IMR-90 (cell line): Measurements from ENCODE around the gene CORO7. TPM values are rescaled to one million over a fixed set of nuclear protein-coding genes. Genes with fewer than 3 reads are reported as not detected.

ENCODE experiments used
- ATAC-seq: fragments of 200-7000 bp; cut with Tn5 transposase; 2 replicates; pipeline ENCODE4 v1.9.1; 2020; ENCODE audit warnings: low read depth, mild to moderate bottlenecking, moderate library complexity
- BruUV-seq: library from RNA; stranded (reverse); fragments of 400-500 nt; replicated peaks from 2 replicates; lab custom pipeline; 2021; lab: Mats Ljungman, UMichigan
- CTCF ChIA-PET: fragments of 300-600 bp; formaldehyde crosslinking; extraction: SDS; loops from one replicate; lab custom pipeline; 2021; ENCODE audit warnings: antibody characterized with exemption; lab: Yijun Ruan, JAX
- POLR2A ChIA-PET: fragments of 300-600 bp; sonication (Branson Sonifier 250); formaldehyde crosslinking; loops from one replicate; lab custom pipeline; 2022; ENCODE audit warnings: antibody characterized with exemption; ENCODE audit not compliant: unreplicated experiment; lab: Charles Lee
- DNase-seq: peaks from one replicate; pipeline ENCODE4 v3.0.0; 2013
- H2AFZ ChIP-seq: replicated peaks from 2 replicates; pipeline ENCODE3; 2013; ENCODE audit warnings: low read length, mild to moderate bottlenecking; ENCODE audit not compliant: poor library complexity
- H2AK5ac ChIP-seq: 2 replicates; pipeline ENCODE4 v1.6.1; 2013; ENCODE audit warnings: low read depth, low read length, inconsistent platforms
- H2AK9ac ChIP-seq: replicated peaks from 2 replicates; pipeline ENCODE3; 2013; ENCODE audit warnings: mild to moderate bottlenecking, low read depth, low read length, moderate library complexity; ENCODE audit not compliant: poor library complexity
- H2BK120ac ChIP-seq: 2 replicates; pipeline ENCODE4 v1.6.1; 2013; ENCODE audit warnings: low read depth, low read length, inconsistent platforms
- H2BK15ac ChIP-seq: 3 replicates; pipeline ENCODE4 v1.6.1; 2013; ENCODE audit warnings: low read depth, low read length, inconsistent platforms
- H2BK20ac ChIP-seq: 2 replicates; pipeline ENCODE4 v1.6.1; 2013; ENCODE audit warnings: low read depth, mild to moderate bottlenecking, inconsistent platforms, low read length, moderate library complexity
- H2BK5ac ChIP-seq: 2 replicates; pipeline ENCODE4 v1.6.1; 2013; ENCODE audit warnings: mild to moderate bottlenecking, low read depth, low read length, inconsistent platforms; ENCODE audit not compliant: poor library complexity, severe bottlenecking
- H3K14ac ChIP-seq: replicated peaks from 2 replicates; pipeline ENCODE4 v1.6.1; 2013; ENCODE audit warnings: low read depth, low read length, inconsistent platforms
- H3K18ac ChIP-seq: 2 replicates; pipeline ENCODE4 v1.6.1; 2013; ENCODE audit warnings: low read depth, low read length, control low read depth
- H3K23ac ChIP-seq: 2 replicates; pipeline ENCODE4 v1.6.1; 2013; ENCODE audit warnings: low read depth, low read length, inconsistent platforms
- H3K27ac ChIP-seq: 2 replicates; pipeline ENCODE4 v1.5.1; 2013; ENCODE audit warnings: mild to moderate bottlenecking, control low read depth, low read length; ENCODE audit not compliant: insufficient read depth
- H3K27me3 ChIP-seq: 2 replicates; pipeline ENCODE4 v1.6.1; 2013; ENCODE audit warnings: low read length; ENCODE audit not compliant: control insufficient read depth, insufficient read depth
- H3K36me3 ChIP-seq: 2 replicates; pipeline ENCODE4 v1.6.1; 2013; ENCODE audit warnings: low read length, mixed read lengths; ENCODE audit not compliant: control insufficient read depth, insufficient read depth
- H3K4ac ChIP-seq: 2 replicates; pipeline ENCODE4 v1.6.1; 2013; ENCODE audit warnings: low read depth, low read length, inconsistent platforms
- H3K4me1 ChIP-seq: 2 replicates; pipeline ENCODE4 v1.6.1; 2013; ENCODE audit warnings: low read length, mixed read lengths; ENCODE audit not compliant: control insufficient read depth, insufficient read depth
- H3K4me2 ChIP-seq: 2 replicates; pipeline ENCODE4 v1.6.1; 2013; ENCODE audit warnings: low read depth, mild to moderate bottlenecking, control low read depth, low read length, moderate library complexity
- H3K4me3 ChIP-seq: 2 replicates; pipeline ENCODE4 v1.5.1; 2013; ENCODE audit warnings: low read depth, mild to moderate bottlenecking, control low read depth, low read length, moderate library complexity; ENCODE audit not compliant: insufficient read depth
- H3K56ac ChIP-seq: 2 replicates; pipeline ENCODE4 v1.6.1; 2013; ENCODE audit warnings: low read length, inconsistent platforms; ENCODE audit not compliant: insufficient read depth; ENCODE audit errors: extremely low read depth
- H3K79me1 ChIP-seq, 2 experiments: 2 replicates each; pipeline ENCODE4 v1.6.1; 2013; ENCODE audit warnings: low read length in 2 of 2, inconsistent platforms in 1 of 2, low read depth in 1 of 2
- H3K9ac ChIP-seq: 2 replicates; pipeline ENCODE4 v1.6.1; 2013; ENCODE audit warnings: low read depth, low read length, control low read depth
- H3K9me1 ChIP-seq: 2 replicates; pipeline ENCODE4 v1.6.1; 2013; ENCODE audit warnings: low read length, inconsistent platforms; ENCODE audit not compliant: insufficient read depth
- H3K9me3 ChIP-seq: 2 replicates; pipeline ENCODE4 v1.6.1; 2013; ENCODE audit warnings: low read length; ENCODE audit not compliant: control insufficient read depth, insufficient read depth
- H4K20me1 ChIP-seq: 2 replicates; pipeline ENCODE4 v1.6.1; 2013; ENCODE audit warnings: low read length, inconsistent platforms; ENCODE audit not compliant: insufficient read depth
- H4K5ac ChIP-seq: 2 replicates; pipeline ENCODE4 v1.6.1; 2013; ENCODE audit warnings: mild to moderate bottlenecking, low read depth, low read length, control low read depth
- H4K8ac ChIP-seq, 2 experiments: 2 replicates each; pipeline ENCODE4 v1.6.1; 2013; ENCODE audit warnings: low read depth in 2 of 2, low read length in 2 of 2, control low read depth in 1 of 2, inconsistent platforms in 1 of 2
- H4K91ac ChIP-seq: 2 replicates; pipeline ENCODE4 v1.6.1; 2013; ENCODE audit warnings: low read depth, low read length, inconsistent platforms; ENCODE audit not compliant: insufficient read depth
- BHLHE40 ChIP-seq: fragments of 150-350 bp; IDR thresholded peaks from 2 replicates; pipeline ENCODE4 v1.6.1; 2016; ENCODE audit warnings: mild to moderate bottlenecking, low read depth, low read length
- CEBPB ChIP-seq: IDR thresholded peaks from 2 replicates; pipeline ENCODE4 v1.6.1; 2012; ENCODE audit warnings: low read depth, low read length, improper control_type of control experiment
- CHD1 ChIP-seq: IDR thresholded peaks from 2 replicates; pipeline ENCODE4 v1.6.1; 2012; ENCODE audit warnings: low read depth, low read length, improper control_type of control experiment
- FOS ChIP-seq: fragments of 150-350 bp; IDR thresholded peaks from 2 replicates; pipeline ENCODE4 v1.6.1; 2016; ENCODE audit warnings: low read depth, low read length
- MAZ ChIP-seq: IDR thresholded peaks from 2 replicates; pipeline ENCODE4 v1.6.1; 2012; ENCODE audit warnings: low read depth, mild to moderate bottlenecking, low read length, improper control_type of control experiment, moderate library complexity, borderline replicate concordance
- NFE2L2 ChIP-seq: fragments of 150-350 bp; IDR thresholded peaks from 2 replicates; pipeline ENCODE4 v1.6.1; 2016; ENCODE audit warnings: low read depth, mild to moderate bottlenecking, low read length
- POLR2A ChIP-seq: IDR thresholded peaks from 2 replicates; pipeline ENCODE4 v1.6.1; 2012; ENCODE audit warnings: mild to moderate bottlenecking, low read depth, low read length
- RAD21 ChIP-seq: IDR thresholded peaks from 2 replicates; pipeline ENCODE4 v1.6.1; 2012; ENCODE audit warnings: low read length, improper control_type of control experiment
- RCOR1 ChIP-seq: IDR thresholded peaks from 2 replicates; pipeline ENCODE4 v1.6.1; 2012; ENCODE audit warnings: mild to moderate bottlenecking, low read length, improper control_type of control experiment; ENCODE audit not compliant: insufficient replicate concordance
- RFX5 ChIP-seq: IDR thresholded peaks from 2 replicates; pipeline ENCODE4 v1.8.0; 2012; ENCODE audit warnings: low read depth, mild to moderate bottlenecking, low read length, moderate library complexity
- SMC3 ChIP-seq: fragments of 150-350 bp; IDR thresholded peaks from 2 replicates; pipeline ENCODE4 v1.6.1; 2016; ENCODE audit warnings: low read depth, mild to moderate bottlenecking, antibody characterized with exemption, low read length, moderate library complexity
- WGBS, 2 experiments: methylation state at CpG; one replicate each; pipeline versions ENCODE4 v1.1.5 to v1.1.7; 2013; ENCODE audit warnings: missing lambda C conversion rate in 2 of 2; ENCODE audit not compliant: insufficient read length in 1 of 2; ENCODE audit errors: extremely low coverage in 2 of 2; 5-methylcytosine and 5-hydroxymethylcytosine counted together
- dilution Hi-C: fragments of 300-500 bp; cut with HindIII; formaldehyde crosslinking; loops from one replicate; pipeline ENCODE4 v1.14.3; 2018; ENCODE audit warnings: low sequenced_read_pairs; ENCODE audit not compliant: unreplicated experiment
- in situ Hi-C: fragments of 300-500 bp; cut with MboI; formaldehyde crosslinking; loops from 3 replicates; pipeline ENCODE4 v1.14.3; 2019; ENCODE audit warnings: low sequenced_read_pairs, inconsistent platforms, mixed read lengths
- intact Hi-C: fragments of 100-400 bp; cut with micrococcal nuclease; formaldehyde crosslinking; loops from 2 replicates; pipeline ENCODE4 v1.10.0; 2022
- polyA plus RNA-seq, 3 experiments: library from polyadenylated mRNA; depleted of rRNA; stranded (reverse); fragments of >200 nt; gene quantifications; 2 replicates each; pipeline ENCODE4 v1.2.3, GENCODE V29; 2012; ENCODE audit warnings: low replicate concordance in 1 of 3
- total RNA-seq: library from RNA; depleted of rRNA; stranded (reverse); fragments of >200 nt; gene quantifications from 2 replicates; pipeline ENCODE4 v1.2.3, GENCODE V29; 2012
- TF ChIP-seq, protein P1 (sequence below): conservative IDR thresholded peaks from 2 replicates; pipeline ENCODE4 v1.5.1; 2012; ENCODE audit warnings: mild to moderate bottlenecking, low read depth, low read length, improper control_type of control experiment
- TF ChIP-seq, protein P2 (sequence below): fragments of 150-350 bp; IDR thresholded peaks from 2 replicates; pipeline ENCODE4 v1.6.1; 2016; ENCODE audit warnings: low read depth, mild to moderate bottlenecking, low read length, moderate library complexity, borderline replicate concordance

CORO7 gene
- total and polyA plus RNA-seq, 2 of the 4 experiments (the other 2 are of a cell fraction), result 6.3 to 26.7 TPM

DNA sequence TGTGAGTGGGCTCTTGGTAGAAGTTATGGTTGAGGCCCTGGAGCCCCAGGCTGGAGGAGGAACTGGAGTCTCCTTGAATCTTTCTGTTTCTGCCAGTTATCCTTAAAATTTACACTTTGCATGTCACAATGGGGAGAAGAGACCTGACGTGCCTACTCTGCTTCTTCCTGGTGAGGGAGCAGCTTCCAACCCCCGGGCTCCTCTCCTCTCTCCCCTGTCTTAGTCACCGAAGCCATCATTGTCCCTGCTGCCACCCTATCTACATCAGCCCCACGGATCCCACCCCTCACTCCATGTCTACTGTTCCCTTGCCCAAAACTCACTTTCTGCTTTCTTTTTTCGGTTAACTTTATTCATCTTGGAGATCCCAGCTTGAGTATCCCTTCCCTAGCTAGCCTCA is 26.9 kb upstream of the CORO7 start:
- no peak for ATAC-seq
- no peak overlapping the region for H3K9ac ChIP-seq
- no peaks in the 10 kb centered on the region for H3K27me3 ChIP-seq
- no peak overlapping the region for H4K91ac ChIP-seq
- H3K56ac ChIP-seq, result no peak overlapping the region
- no peak overlapping the region for H3K23ac ChIP-seq
- no peak overlapping the region for H2BK120ac ChIP-seq
- ChIA-PET CTCF (no interaction called here), POLR2A (no interaction called here)
- H2BK20ac ChIP-seq, result no peak overlapping the region
- no peak overlapping the region for H2AK9ac ChIP-seq
- H3K27ac ChIP-seq, result no peak overlapping the region
- no peak overlapping the region for H2AK5ac ChIP-seq
- 0% methylated on average over 1 of the region's 5 CpGs; no CpG with 5 or more reads in 1 of the 2 experiments for WGBS, 2 experiments
- H3K4me3 ChIP-seq, result no peak overlapping the region
- in situ Hi-C loops, result no loop called here
- no peaks in the 10 kb centered on the region for H4K20me1 ChIP-seq
- H4K5ac ChIP-seq, result no peak overlapping the region
- dilution Hi-C loops, result no loop called here
- H3K4me1 ChIP-seq, result no peaks in the 10 kb centered on the region
- no peaks in the 10 kb centered on the region for H3K9me3 ChIP-seq
- TF ChIP-seq MAZ (no peak), RCOR1 (no peak), CHD1 (no peak), POLR2A (no peak), SMC3 (no peak), RAD21 (no peak), FOS (no peak), CEBPB (no peak), BHLHE40 (no peak), RFX5 (no peak), NFE2L2 (no peak)
- TF ChIP-seq, protein P1, sequence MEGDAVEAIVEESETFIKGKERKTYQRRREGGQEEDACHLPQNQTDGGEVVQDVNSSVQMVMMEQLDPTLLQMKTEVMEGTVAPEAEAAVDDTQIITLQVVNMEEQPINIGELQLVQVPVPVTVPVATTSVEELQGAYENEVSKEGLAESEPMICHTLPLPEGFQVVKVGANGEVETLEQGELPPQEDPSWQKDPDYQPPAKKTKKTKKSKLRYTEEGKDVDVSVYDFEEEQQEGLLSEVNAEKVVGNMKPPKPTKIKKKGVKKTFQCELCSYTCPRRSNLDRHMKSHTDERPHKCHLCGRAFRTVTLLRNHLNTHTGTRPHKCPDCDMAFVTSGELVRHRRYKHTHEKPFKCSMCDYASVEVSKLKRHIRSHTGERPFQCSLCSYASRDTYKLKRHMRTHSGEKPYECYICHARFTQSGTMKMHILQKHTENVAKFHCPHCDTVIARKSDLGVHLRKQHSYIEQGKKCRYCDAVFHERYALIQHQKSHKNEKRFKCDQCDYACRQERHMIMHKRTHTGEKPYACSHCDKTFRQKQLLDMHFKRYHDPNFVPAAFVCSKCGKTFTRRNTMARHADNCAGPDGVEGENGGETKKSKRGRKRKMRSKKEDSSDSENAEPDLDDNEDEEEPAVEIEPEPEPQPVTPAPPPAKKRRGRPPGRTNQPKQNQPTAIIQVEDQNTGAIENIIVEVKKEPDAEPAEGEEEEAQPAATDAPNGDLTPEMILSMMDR, result no peak
- TF ChIP-seq, protein P2, sequence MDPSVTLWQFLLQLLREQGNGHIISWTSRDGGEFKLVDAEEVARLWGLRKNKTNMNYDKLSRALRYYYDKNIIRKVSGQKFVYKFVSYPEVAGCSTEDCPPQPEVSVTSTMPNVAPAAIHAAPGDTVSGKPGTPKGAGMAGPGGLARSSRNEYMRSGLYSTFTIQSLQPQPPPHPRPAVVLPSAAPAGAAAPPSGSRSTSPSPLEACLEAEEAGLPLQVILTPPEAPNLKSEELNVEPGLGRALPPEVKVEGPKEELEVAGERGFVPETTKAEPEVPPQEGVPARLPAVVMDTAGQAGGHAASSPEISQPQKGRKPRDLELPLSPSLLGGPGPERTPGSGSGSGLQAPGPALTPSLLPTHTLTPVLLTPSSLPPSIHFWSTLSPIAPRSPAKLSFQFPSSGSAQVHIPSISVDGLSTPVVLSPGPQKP, result no peak
- no peak overlapping the region for H3K14ac ChIP-seq
- H2AFZ ChIP-seq, result no peak overlapping the region
- no peak overlapping the region for H2BK5ac ChIP-seq
- H3K36me3 ChIP-seq, result peaks cover 58% of the 10 kb centered on the region
- BruUV-seq, result no TSS peak
- no peak overlapping the region for H3K4ac ChIP-seq
- DNase-seq, result no peak
- H3K79me1 ChIP-seq, result peaks cover 9 to 11% of the 10 kb centered on the region in 2 experiments; a peak in 2 of 4 replicates
- H3K4me2 ChIP-seq, result no peak overlapping the region
- no peak overlapping the region for H2BK15ac ChIP-seq
- H4K8ac ChIP-seq, result no peak overlapping the region
- no peaks in the 10 kb centered on the region for H3K9me1 ChIP-seq
- intact Hi-C loops, result no loop called here
- H3K18ac ChIP-seq, result no peak overlapping the region
